CD4-positive, alpha-beta T cell (primary cell): ENCODE data around the gene WDR88. TPM values are rescaled to one million over a fixed set of nuclear protein-coding genes. Genes with fewer than 3 reads are reported as not detected.

ENCODE experiments used
- ATAC-seq: fragments of 200-7000 bp; cut with Tn5 transposase; one replicate; pipeline ENCODE4 v1.10.0; 2022; ENCODE audit warnings: mild to moderate bottlenecking; ENCODE audit not compliant: poor library complexity
- CTCF ChIA-PET: fragments of 350-600 bp; sonication (Branson Sonifier 250); formaldehyde crosslinking; loops from one replicate; lab custom pipeline; 2021; ENCODE audit warnings: antibody characterized with exemption, inconsistent platforms; lab: Charles Lee
- POLR2A ChIA-PET: fragments of 350-600 bp; sonication (Branson Sonifier 250); formaldehyde crosslinking; loops from one replicate; lab custom pipeline; 2021; ENCODE audit warnings: antibody characterized with exemption, inconsistent platforms; lab: Charles Lee
- DNase-seq, 14 experiments: peaks; one replicate each; pipeline ENCODE4 v3.0.0-alpha.2; 2013 to 2020; ENCODE audit warnings: mixed read lengths in 2 of 14
- H3K27ac ChIP-seq, 2 donors: one replicate each; pipeline versions ENCODE4 v1.5.1 to v1.7.0; 2013; ENCODE audit warnings: low read length in 2 of 2, low read depth in 1 of 2, mild to moderate bottlenecking in 1 of 2
- H3K27me3 ChIP-seq, 2 experiments: 1 replicate in 1 of 2; 2 replicates in 1 of 2; pipeline versions ENCODE4 v1.6.1 to v1.7.0; 2013; ENCODE audit warnings: low read length in 2 of 2, control low read depth in 1 of 2, mild to moderate bottlenecking in 1 of 2, moderate library complexity in 1 of 2; ENCODE audit not compliant: insufficient read depth in 2 of 2, control insufficient read depth in 1 of 2
- H3K36me3 ChIP-seq: one replicate; pipeline ENCODE4 v1.6.1; 2013; ENCODE audit warnings: low read length, control low read depth; ENCODE audit not compliant: insufficient read depth
- H3K4me1 ChIP-seq: one replicate; pipeline ENCODE4 v1.6.1; 2013; ENCODE audit warnings: low read length, control low read depth; ENCODE audit not compliant: insufficient read depth
- H3K4me3 ChIP-seq: one replicate; pipeline ENCODE4 v1.5.1; 2013; ENCODE audit warnings: mild to moderate bottlenecking, low read length, moderate library complexity
- H3K9me3 ChIP-seq, 2 experiments: 1 replicate in 1 of 2; 2 replicates in 1 of 2; pipeline versions ENCODE4 v1.6.1 to v1.7.0; 2013; ENCODE audit warnings: low read length in 2 of 2, mild to moderate bottlenecking in 2 of 2, control low read depth in 1 of 2, moderate library complexity in 1 of 2; ENCODE audit not compliant: control insufficient read depth in 1 of 2, insufficient read depth in 1 of 2
- H3K27ac Mint-ChIP-seq: one replicate; pipeline ENCODE4 v1.8.0; 2020; ENCODE audit warnings: mixed read lengths
- H3K27me3 Mint-ChIP-seq: one replicate; pipeline ENCODE4 v1.8.0; 2021; ENCODE audit warnings: mixed read lengths
- H3K36me3 Mint-ChIP-seq: one replicate; pipeline ENCODE4 v1.8.0; 2021; ENCODE audit warnings: low read depth, mixed read lengths
- H3K4me1 Mint-ChIP-seq: one replicate; pipeline ENCODE4 v1.8.0; 2021; ENCODE audit warnings: low read depth, mixed read lengths
- H3K4me3 Mint-ChIP-seq: one replicate; pipeline ENCODE4 v1.8.0; 2020; ENCODE audit warnings: mild to moderate bottlenecking, mixed read lengths
- H3K9me3 Mint-ChIP-seq: one replicate; pipeline ENCODE4 v1.8.0; 2020; ENCODE audit warnings: mixed read lengths
- intact Hi-C, 2 experiments: fragments of 100-400 bp; cut with DNase I in 1 of 2; cut with micrococcal nuclease in 1 of 2; formaldehyde crosslinking; loops; one replicate each; pipeline versions ENCODE4 v1.15.1 to v1.9.0; 2023 to 2025; cut with DNase I, micrococcal nuclease
- total RNA-seq, 174 experiments: library from RNA in 2 of 174; stranded (reverse) in 2 of 174; gene quantifications; one replicate each; pipeline ENCODE4 v1.2.3 and lab custom pipeline; 2021 to 2026
- TF ChIP-seq, protein P1 (sequence below): fragments of 200-600 bp; IDR thresholded peaks from one replicate; pipeline ENCODE4 v1.8.0; 2022; ENCODE audit warnings: antibody characterized with exemption, mild to moderate bottlenecking

The WDR88 gene
- total RNA-seq, 2 experiments from 2014 or later = not detected

DNA sequence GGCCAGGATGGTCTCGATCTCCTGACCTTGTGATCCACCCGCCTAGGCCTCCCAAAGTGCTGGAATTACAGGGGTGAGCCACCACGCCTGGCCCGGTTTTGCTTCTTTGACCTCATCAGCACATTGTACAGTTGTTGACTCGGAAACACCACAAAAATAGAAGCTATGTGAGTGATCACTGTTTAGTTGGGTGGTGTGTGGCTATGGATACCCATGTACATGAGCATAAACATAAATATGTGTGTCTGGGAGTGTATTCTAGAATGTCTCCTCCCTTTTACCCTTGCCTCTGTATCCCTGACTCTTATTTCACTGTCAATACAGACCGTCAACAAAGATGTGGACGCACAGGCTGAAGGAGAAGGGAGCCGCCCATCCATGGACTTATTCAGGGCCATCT is 14.4 kb upstream of the WDR88 start:
- H3K9me3 Mint-ChIP-seq = no peaks in the 10 kb centered on the region
- CTCF ChIA-PET = no interaction called here
- POLR2A ChIA-PET = no interaction called here
- TF ChIP-seq, protein P1, sequence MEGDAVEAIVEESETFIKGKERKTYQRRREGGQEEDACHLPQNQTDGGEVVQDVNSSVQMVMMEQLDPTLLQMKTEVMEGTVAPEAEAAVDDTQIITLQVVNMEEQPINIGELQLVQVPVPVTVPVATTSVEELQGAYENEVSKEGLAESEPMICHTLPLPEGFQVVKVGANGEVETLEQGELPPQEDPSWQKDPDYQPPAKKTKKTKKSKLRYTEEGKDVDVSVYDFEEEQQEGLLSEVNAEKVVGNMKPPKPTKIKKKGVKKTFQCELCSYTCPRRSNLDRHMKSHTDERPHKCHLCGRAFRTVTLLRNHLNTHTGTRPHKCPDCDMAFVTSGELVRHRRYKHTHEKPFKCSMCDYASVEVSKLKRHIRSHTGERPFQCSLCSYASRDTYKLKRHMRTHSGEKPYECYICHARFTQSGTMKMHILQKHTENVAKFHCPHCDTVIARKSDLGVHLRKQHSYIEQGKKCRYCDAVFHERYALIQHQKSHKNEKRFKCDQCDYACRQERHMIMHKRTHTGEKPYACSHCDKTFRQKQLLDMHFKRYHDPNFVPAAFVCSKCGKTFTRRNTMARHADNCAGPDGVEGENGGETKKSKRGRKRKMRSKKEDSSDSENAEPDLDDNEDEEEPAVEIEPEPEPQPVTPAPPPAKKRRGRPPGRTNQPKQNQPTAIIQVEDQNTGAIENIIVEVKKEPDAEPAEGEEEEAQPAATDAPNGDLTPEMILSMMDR = no peak
- intact Hi-C loops = loop anchor here (5.0 to 10.0 kb wide), 2 partner anchors 520 to 533 kb away; partner anchors contain the start of gene PDCD5 (in 1 of the 2)
- H3K4me1 Mint-ChIP-seq = no peaks in the 10 kb centered on the region
- Histone ChIP-seq H3K4me3 (no peak overlapping the region), H3K27me3 (no peaks in the 10 kb centered on the region), H3K27ac (no peak overlapping the region), H3K4me1 (no peaks in the 10 kb centered on the region), H3K9me3 (no peaks in the 10 kb centered on the region), H3K36me3 (peaks cover 56% of the 10 kb centered on the region)
- ATAC-seq (no peak), DNase-seq (no peak)
- H3K27ac Mint-ChIP-seq = no peak overlapping the region
- no peaks in the 10 kb centered on the region for H3K27me3 Mint-ChIP-seq
- no peak overlapping the region for H3K4me3 Mint-ChIP-seq
- H3K36me3 Mint-ChIP-seq = peaks cover 75% of the 10 kb centered on the region

DNA sequence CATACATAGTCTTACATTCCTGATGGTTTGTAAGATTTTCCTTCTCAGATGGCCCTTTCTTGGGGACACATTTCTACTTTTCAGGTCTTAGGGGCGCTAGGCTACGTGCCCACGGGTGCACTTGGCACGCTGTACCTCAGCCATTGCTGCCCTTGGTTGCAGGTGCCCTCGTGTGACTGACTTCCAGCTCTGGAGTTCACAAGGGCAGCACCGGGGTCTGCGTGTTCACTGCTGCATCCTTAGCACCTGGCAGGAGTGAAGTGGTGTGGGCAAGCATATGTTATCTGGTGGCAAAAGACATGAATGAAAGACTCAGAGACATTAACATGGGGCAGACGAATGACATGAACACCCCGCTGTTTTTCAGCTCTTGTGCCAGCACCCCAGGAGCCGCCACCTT is 13.3 kb upstream of the WDR88 start:
- Mint-ChIP-seq H3K27me3 (no peaks in the 10 kb centered on the region), H3K36me3 (peaks cover 64% of the 10 kb centered on the region), H3K4me3 (no peak overlapping the region), H3K4me1 (no peaks in the 10 kb centered on the region), H3K27ac (no peak overlapping the region), H3K9me3 (no peaks in the 10 kb centered on the region)
- Histone ChIP-seq H3K27me3 (no peaks in the 10 kb centered on the region), H3K4me1 (no peaks in the 10 kb centered on the region), H3K9me3 (no peaks in the 10 kb centered on the region), H3K4me3 (no peak overlapping the region), H3K36me3 (peaks cover 48% of the 10 kb centered on the region), H3K27ac (no peak overlapping the region)
- TF ChIP-seq, protein P1 = no peak
- CTCF ChIA-PET = no interaction called here
- intact Hi-C loops = loop anchor here (1.0 to 10.0 kb wide), 4 partner anchors 142 to 534 kb away; partner anchors contain the start of gene PDCD5 (in 1 of the 2)
- POLR2A ChIA-PET = no interaction called here
- DNase-seq = no peak
- no peak for ATAC-seq

DNA sequence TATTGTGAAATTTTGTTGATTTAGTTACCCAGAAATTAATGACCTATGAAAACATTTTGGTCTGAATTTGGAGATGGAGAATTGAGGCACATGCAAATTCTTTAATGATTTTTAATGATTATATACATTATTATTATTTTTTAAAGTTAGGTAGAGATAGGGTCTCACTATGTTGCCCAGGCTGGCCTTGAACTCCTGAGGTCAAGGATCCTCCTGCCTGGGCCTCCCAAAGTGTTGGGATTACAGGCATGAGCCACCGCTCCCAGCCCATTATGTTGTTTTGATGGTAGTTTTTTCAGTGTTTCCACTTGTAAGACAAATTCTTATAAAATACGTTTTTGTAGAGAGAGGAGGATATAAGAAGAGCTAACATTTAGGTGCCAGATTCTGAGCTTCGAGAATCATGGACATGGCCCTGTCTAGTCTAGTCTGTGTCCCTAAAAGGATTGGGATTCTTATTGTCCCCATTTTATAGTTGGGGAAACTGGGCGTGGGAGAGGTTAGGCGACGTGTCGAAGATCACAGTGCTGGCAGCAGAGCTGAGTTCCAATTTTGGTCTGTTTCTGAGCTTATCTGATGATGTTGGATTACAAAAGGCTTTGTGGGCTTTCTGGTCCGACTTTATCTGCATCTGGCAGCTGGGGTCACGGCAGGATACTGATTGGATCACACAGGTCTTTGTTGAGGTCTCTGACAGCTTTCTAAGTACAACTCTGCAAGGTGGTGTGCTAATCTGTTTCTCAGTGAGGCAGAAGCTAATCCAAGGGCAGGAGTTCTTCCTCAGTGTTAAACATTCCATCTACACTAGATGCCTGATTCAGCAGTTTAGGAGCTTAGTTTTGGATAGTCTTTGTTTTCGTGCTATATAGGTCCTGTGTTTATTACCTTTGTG is 7.5 kb upstream of the WDR88 start:
- Mint-ChIP-seq H3K27ac (no peak overlapping the region), H3K9me3 (no peaks in the 10 kb centered on the region), H3K4me1 (peaks cover 8% of the 10 kb centered on the region), H3K4me3 (no peak overlapping the region), H3K27me3 (no peaks in the 10 kb centered on the region), H3K36me3 (peaks cover 53% of the 10 kb centered on the region)
- TF ChIP-seq, protein P1 = no peak
- no peak for DNase-seq
- H3K4me1 ChIP-seq = peaks cover 4% of the 10 kb centered on the region
- H3K27ac ChIP-seq = no peak overlapping the region
- no peak overlapping the region for H3K4me3 ChIP-seq
- H3K27me3 ChIP-seq = no peaks in the 10 kb centered on the region
- intact Hi-C loops = loop anchor here in 1 of 2 experiments (5.0 kb wide), 1 partner anchor 53 kb away; no protein-coding TSS in a partner anchor
- no peaks in the 10 kb centered on the region for H3K9me3 ChIP-seq
- no peak for ATAC-seq
- ChIA-PET POLR2A (interaction anchor here (0.6 to 1.0 kb wide), 3 partner anchors 25 to 1072 kb away, joined by 3 read pairs; no protein-coding TSS in a partner anchor), CTCF (interaction anchor here (0.7 to 5.4 kb wide), 4 partner anchors 10 to 303 kb away, joined by 3 to 26 read pairs (median 4); no protein-coding TSS in a partner anchor)
- H3K36me3 ChIP-seq = peaks cover 36% of the 10 kb centered on the region
